ENCODE measurements around the gene HSD17B12. TPM values are rescaled to one million over a fixed set of nuclear protein-coding genes. Genes with fewer than 3 reads are reported as not detected.

HSD17B12 gene
- polyA plus RNA-seq, 3 donors: 13.3 to 35.5 (median 30.4) TPM

DNA sequence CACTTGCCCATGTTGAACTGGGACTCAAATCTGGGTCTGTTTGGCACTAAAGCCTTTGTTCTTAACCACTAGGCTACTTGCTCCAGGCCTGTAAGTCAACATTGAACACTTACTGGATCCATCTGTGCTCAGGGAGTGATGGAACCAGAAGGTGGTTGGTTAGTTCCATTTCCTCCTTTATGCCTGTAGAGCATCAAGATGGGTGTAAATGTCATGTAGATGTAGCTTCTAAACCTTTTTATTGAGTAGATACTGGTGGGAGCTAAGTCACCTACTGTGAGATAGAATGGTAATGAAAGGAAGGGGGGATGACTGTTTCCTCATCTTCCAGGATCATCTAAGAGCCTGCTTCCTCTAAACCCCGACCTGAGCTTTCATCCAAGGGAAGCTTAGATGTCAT is 161.5 kb downstream of the HSD17B12 start:
- Histone ChIP-seq H3K4me1 (ENCODE audit: control insufficient read depth in 1 of 2, insufficient read depth in 2 of 2, low read length in 2 of 2) (no peaks in the 10 kb centered on the region), H3K27ac (ENCODE audit: low read depth in 1 of 2, low read length in 2 of 2) (no peak overlapping the region), H3K79me2 (ENCODE audit: insufficient read depth, low read length) (no peaks in the 10 kb centered on the region), H3K9ac (ENCODE audit: insufficient read depth, low read length, poor library complexity, severe bottlenecking) (no peak overlapping the region), H3K4me3 (replicated peaks in 1 of 3; ENCODE audit: low read depth in 2 of 3, low read length in 3 of 3) (no peak overlapping the region), H4K20me1 (ENCODE audit: insufficient read depth, low read length) (no peaks in the 10 kb centered on the region), H3K36me3 (replicated peaks in 1 of 2; ENCODE audit: control insufficient read depth in 1 of 2, insufficient read depth in 2 of 2, low read length in 2 of 2) (peaks cover 7 to 54% of the 10 kb centered on the region in 2 donors), H2AFZ (ENCODE audit: insufficient read depth, low read depth, low read length, poor library complexity, severe bottlenecking) (no peak overlapping the region), H3K4me2 (replicated peaks; ENCODE audit: extremely low read depth, low read length, poor library complexity, severe bottlenecking) (no peak overlapping the region), H3K27me3 (ENCODE audit: control insufficient read depth in 2 of 2, insufficient read depth in 2 of 2, low read length in 2 of 2) (no peaks in the 10 kb centered on the region), H3K9me3 (replicated peaks in 1 of 2; ENCODE audit: control insufficient read depth in 1 of 2, insufficient read depth in 1 of 2, low read length in 2 of 2) (no peaks in the 10 kb centered on the region)
- Mint-ChIP-seq H3K4me3 (no peak overlapping the region), H3K36me3 (peaks cover 55 to 63% of the 10 kb centered on the region in 2 donors), H3K9me3 (no peaks in the 10 kb centered on the region), H3K4me1 (no peaks in the 10 kb centered on the region), H3K27ac (no peak overlapping the region), H3K27me3 (ENCODE audit: low read depth in 3 of 3) (no peaks in the 10 kb centered on the region)
- no peak for DNase-seq
- no CpG with 5 or more reads among the region's 1 CpG for WGBS (ENCODE audit: insufficient coverage)
- intact Hi-C loops (cut with micrococcal nuclease): no loop called here
- TF ChIP-seq CTCF (IDR thresholded peaks at IDR 0.05): no peak

GRCh38 chr11:43845816-43846215 is 165.3 kb downstream of the HSD17B12 start:
- H2AFZ ChIP-seq (ENCODE audit: insufficient read depth, low read depth, low read length, poor library complexity, severe bottlenecking): no peak overlapping the region
- Mint-ChIP-seq H3K4me3 (no peak overlapping the region), H3K9me3 (no peaks in the 10 kb centered on the region), H3K27ac (peak overlapping the region in 1 of 7 donors; percentile 54), H3K4me1 (no peaks in the 10 kb centered on the region), H3K27me3 (ENCODE audit: low read depth in 3 of 3) (no peaks in the 10 kb centered on the region), H3K36me3 (peaks cover 40 to 50% of the 10 kb centered on the region in 2 donors)
- TF ChIP-seq CTCF (IDR thresholded peaks at IDR 0.05): no peak
- H3K36me3 ChIP-seq (replicated peaks in 1 of 2; ENCODE audit: control insufficient read depth in 1 of 2, insufficient read depth in 2 of 2, low read length in 2 of 2): peaks cover 2 to 30% of the 10 kb centered on the region in 2 donors
- H3K27ac ChIP-seq (ENCODE audit: low read depth in 1 of 2, low read length in 2 of 2): no peak overlapping the region
- H3K27me3 ChIP-seq (ENCODE audit: control insufficient read depth in 2 of 2, insufficient read depth in 2 of 2, low read length in 2 of 2): no peaks in the 10 kb centered on the region
- H3K4me1 ChIP-seq (ENCODE audit: control insufficient read depth in 1 of 2, insufficient read depth in 2 of 2, low read length in 2 of 2): no peaks in the 10 kb centered on the region
- no peaks in the 10 kb centered on the region for H3K79me2 ChIP-seq (ENCODE audit: insufficient read depth, low read length)
- no peak overlapping the region for H3K4me3 ChIP-seq (replicated peaks in 1 of 3; ENCODE audit: low read depth in 2 of 3, low read length in 3 of 3)
- intact Hi-C loops (cut with micrococcal nuclease): no loop called here
- H3K4me2 ChIP-seq (replicated peaks; ENCODE audit: extremely low read depth, low read length, poor library complexity, severe bottlenecking): no peak overlapping the region
- no peak overlapping the region for H3K9ac ChIP-seq (ENCODE audit: insufficient read depth, low read length, poor library complexity, severe bottlenecking)
- WGBS (ENCODE audit: insufficient coverage): 100% methylated on average over 2 of the region's 3 CpGs
- no peak for DNase-seq
- H3K9me3 ChIP-seq (replicated peaks in 1 of 2; ENCODE audit: control insufficient read depth in 1 of 2, insufficient read depth in 1 of 2, low read length in 2 of 2): no peaks in the 10 kb centered on the region
- no peaks in the 10 kb centered on the region for H4K20me1 ChIP-seq (ENCODE audit: insufficient read depth, low read length)
